ENCODE data around the gene DMD.

DNA sequence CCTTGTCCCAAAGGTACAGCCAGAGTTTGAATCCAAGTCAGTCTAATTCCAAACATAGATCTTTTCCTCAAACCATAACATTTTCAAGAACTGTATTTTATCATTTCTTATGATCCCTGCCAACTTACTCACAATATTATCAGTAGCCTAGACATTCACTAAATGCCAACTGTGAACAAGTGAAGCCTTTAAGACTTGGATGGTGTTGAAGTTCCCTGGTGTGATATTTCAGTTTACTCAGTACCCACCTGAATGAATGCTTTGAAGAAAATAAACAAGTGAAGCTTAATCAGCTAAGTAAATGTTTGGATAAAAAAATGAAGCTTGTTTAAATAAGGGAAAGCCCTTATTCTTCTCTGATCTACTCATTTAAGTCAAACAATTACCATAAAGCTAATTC, 1028.3 kb downstream of the DMD start:
- no peak for TF ChIP-seq EZH2phosphoT487 (IDR thresholded peaks at IDR 0.05; ENCODE audit: insufficient read depth, low read depth)
- no peak for TF ChIP-seq EZH2 (IDR thresholded peaks at IDR 0.05; ENCODE audit: insufficient read depth, poor library complexity, severe bottlenecking)

All from GM23248 (cell line).